GM19240 (cell line): ENCODE results near the gene ADRA1B.
A peak's percentile ranks its signal among the peaks of the same experiment; 100 is the strongest.
"Not testable (repeated sequence)": the region's sequence is repeated elsewhere in the genome, so short reads cannot be mapped to it uniquely, and the experiment has no call there.

Experiments
- DNase-seq: peaks from one replicate; pipeline ENCODE4 v3.0.0; 2011; ENCODE audit warnings: low spot score; ENCODE audit not compliant: insufficient read length

The ADRA1B gene

GRCh38 chr5:159965838-159966128 lies 49.5 kb downstream of the ADRA1B start:
- DNase-seq: not testable (repeated sequence)

- DNase-seq: no peak
Measured at GRCh38 chr5:159969966-159970365, 53.7 kb downstream of the ADRA1B start.

- no peak for DNase-seq
Measured at GRCh38 chr5:159971038-159971437, 54.8 kb downstream of the ADRA1B start.

- DNase-seq: no peak
Measured at GRCh38 chr5:159971514-159971913, 55.2 kb downstream of the ADRA1B start.

- no peak for DNase-seq
Measured at GRCh38 chr5:159971931-159972461, 55.7 kb downstream of the ADRA1B start.

GRCh38 chr5:159972538-159973362 lies 56.5 kb downstream of the ADRA1B start:
- DNase-seq: no peak

GRCh38 chr5:159975462-159976019 lies 59.3 kb downstream of the ADRA1B start:
- DNase-seq: no peak

GRCh38 chr5:159976921-159977320 lies 60.6 kb downstream of the ADRA1B start:
- no peak for DNase-seq

GRCh38 chr5:159978358-159978757 lies 62.1 kb downstream of the ADRA1B start:
- no peak for DNase-seq

- DNase-seq: no peak
Measured at GRCh38 chr5:159982421-159983173, 66.3 kb downstream of the ADRA1B start.

GRCh38 chr5:159987031-159987674 lies 70.9 kb downstream of the ADRA1B start:
- peak; percentile 66 for DNase-seq

- no peak for DNase-seq
Measured at GRCh38 chr5:159990506-159990905, 74.2 kb downstream of the ADRA1B start.

- no peak for DNase-seq
Measured at GRCh38 chr5:159992566-159992965, 76.3 kb downstream of the ADRA1B start.

- DNase-seq: no peak
Measured at GRCh38 chr5:159993194-159993593, 76.9 kb downstream of the ADRA1B start.

GRCh38 chr5:159995907-159996306 lies 79.6 kb downstream of the ADRA1B start:
- no peak for DNase-seq

GRCh38 chr5:160001457-160001856 lies 85.2 kb downstream of the ADRA1B start:
- DNase-seq: no peak

- DNase-seq: no peak
Measured at GRCh38 chr5:160007514-160007913, 91.2 kb downstream of the ADRA1B start.

GRCh38 chr5:160008529-160008876 lies 92.2 kb downstream of the ADRA1B start:
- DNase-seq: not testable (repeated sequence)

- peak; percentile 87 for DNase-seq
Measured at GRCh38 chr5:160008877-160009590, 92.8 kb downstream of the ADRA1B start, which contains the start of gene TTC1. Gene TTC1, plus strand, starts transcription at chr5:160009139. Its CDS starts 1,390 bp downstream, at chr5:160010529.

- DNase-seq: no peak
Measured at GRCh38 chr5:160009591-160009989, 93.3 kb downstream of the ADRA1B start.

- no peak for DNase-seq
Measured at GRCh38 chr5:160011471-160011870, 95.2 kb downstream of the ADRA1B start.
